ENCODE data around the gene CNTN3.

The CNTN3 gene

GRCh38 chr3:74640211-74640610 is 25.8 kb upstream of the CNTN3 start:
- Histone ChIP-seq H3K9me3 (ENCODE audit: insufficient read depth, low read length) (no peaks in the 10 kb centered on the region), H3K4me3 (ENCODE audit: insufficient read depth, low read length, poor library complexity, severe bottlenecking) (no peak overlapping the region), H3K9ac (ENCODE audit: low read length) (no peak overlapping the region), H3F3A (ENCODE audit: insufficient read depth) (no peaks in the 10 kb centered on the region), H3K36me3 (ENCODE audit: low read length) (no peaks in the 10 kb centered on the region), H4K20me1 (ENCODE audit: low read depth, low read length) (no peaks in the 10 kb centered on the region), H3K27me3 (ENCODE audit: low read length) (no peaks in the 10 kb centered on the region), H3K79me2 (ENCODE audit: insufficient read depth, low read length) (no peaks in the 10 kb centered on the region), H3K9me2 (replicated peaks; ENCODE audit: insufficient read depth, low read length) (no peaks in the 10 kb centered on the region), H3K27ac (ENCODE audit: low read depth, low read length) (no peak overlapping the region), H3K4me2 (ENCODE audit: low read depth, low read length, poor library complexity, severe bottlenecking) (no peak overlapping the region), H2AFZ (ENCODE audit: low read depth, low read length, severe bottlenecking) (no peak overlapping the region)
- TF ChIP-seq EZH2phosphoT487 (conservative IDR thresholded peaks at IDR 0.05; ENCODE audit: low read length) (no peak), CTCF (IDR thresholded peaks at IDR 0.05; ENCODE audit: insufficient read depth, low read length, poor library complexity, severe bottlenecking) (no peak)

DNA sequence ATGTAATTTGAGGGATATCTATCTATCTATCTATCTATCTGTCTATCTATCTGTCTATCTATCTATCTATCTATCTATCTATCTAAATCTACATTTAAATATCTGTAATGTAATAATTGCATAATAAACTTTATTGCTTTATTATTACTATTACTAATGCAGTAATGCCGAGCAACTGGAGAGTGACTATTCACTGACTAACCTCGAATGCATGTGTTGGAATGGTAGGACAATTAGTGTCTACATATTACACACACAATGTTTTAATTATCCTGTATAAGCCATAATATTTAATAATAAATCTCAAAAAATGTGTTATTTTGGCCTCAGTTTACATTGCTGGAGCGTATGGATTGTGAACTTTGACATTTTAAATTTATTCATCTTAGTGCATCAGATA is 25.2 kb upstream of the CNTN3 start:
- no peak overlapping the region for H3K27ac ChIP-seq (ENCODE audit: low read depth, low read length)
- H3K79me2 ChIP-seq (ENCODE audit: insufficient read depth, low read length) = no peaks in the 10 kb centered on the region
- no peaks in the 10 kb centered on the region for H3K36me3 ChIP-seq (ENCODE audit: low read length)

GRCh38 chr3:74636981-74637380 is 22.5 kb upstream of the CNTN3 start:
- H3K4me2 ChIP-seq (ENCODE audit: low read depth, low read length, poor library complexity, severe bottlenecking) = no peak overlapping the region
- TF ChIP-seq EZH2phosphoT487 (conservative IDR thresholded peaks at IDR 0.05; ENCODE audit: low read length) = no peak
- no peak for TF ChIP-seq CTCF (IDR thresholded peaks at IDR 0.05; ENCODE audit: insufficient read depth, low read length, poor library complexity, severe bottlenecking)
- H2AFZ ChIP-seq (ENCODE audit: low read depth, low read length, severe bottlenecking) = no peak overlapping the region
- no peaks in the 10 kb centered on the region for H3F3A ChIP-seq (ENCODE audit: insufficient read depth)
- no peaks in the 10 kb centered on the region for H3K9me3 ChIP-seq (ENCODE audit: insufficient read depth, low read length)
- no peaks in the 10 kb centered on the region for H3K36me3 ChIP-seq (ENCODE audit: low read length)
- no peak overlapping the region for H3K4me3 ChIP-seq (ENCODE audit: insufficient read depth, low read length, poor library complexity, severe bottlenecking)
- no peaks in the 10 kb centered on the region for H3K79me2 ChIP-seq (ENCODE audit: insufficient read depth, low read length)
- no peaks in the 10 kb centered on the region for H3K9me2 ChIP-seq (replicated peaks; ENCODE audit: insufficient read depth, low read length)
- no peaks in the 10 kb centered on the region for H4K20me1 ChIP-seq (ENCODE audit: low read depth, low read length)
- H3K27me3 ChIP-seq (ENCODE audit: low read length) = no peaks in the 10 kb centered on the region
- H3K27ac ChIP-seq (ENCODE audit: low read depth, low read length) = no peak overlapping the region
- no peak overlapping the region for H3K9ac ChIP-seq (ENCODE audit: low read length)

More for the DNA sequence above, 25.2 kb upstream of the CNTN3 start:
- TF ChIP-seq CTCF (IDR thresholded peaks at IDR 0.05; ENCODE audit: insufficient read depth, low read length, poor library complexity, severe bottlenecking) = no peak
- no peak for TF ChIP-seq EZH2phosphoT487 (conservative IDR thresholded peaks at IDR 0.05; ENCODE audit: low read length)
- Histone ChIP-seq H3F3A (ENCODE audit: insufficient read depth) (no peaks in the 10 kb centered on the region), H2AFZ (ENCODE audit: low read depth, low read length, severe bottlenecking) (no peak overlapping the region), H4K20me1 (ENCODE audit: low read depth, low read length) (no peaks in the 10 kb centered on the region), H3K27me3 (ENCODE audit: low read length) (no peaks in the 10 kb centered on the region), H3K9me2 (replicated peaks; ENCODE audit: insufficient read depth, low read length) (no peaks in the 10 kb centered on the region), H3K4me2 (ENCODE audit: low read depth, low read length, poor library complexity, severe bottlenecking) (no peak overlapping the region), H3K9me3 (ENCODE audit: insufficient read depth, low read length) (no peaks in the 10 kb centered on the region), H3K4me3 (ENCODE audit: insufficient read depth, low read length, poor library complexity, severe bottlenecking) (no peak overlapping the region), H3K9ac (ENCODE audit: low read length) (no peak overlapping the region)
